K562 (cell line): Measurements from ENCODE around the gene THOC5. TPM values are rescaled to one million over a fixed set of nuclear protein-coding genes. Genes with fewer than 3 reads are reported as not detected.

Experiments
- ATAC-seq: fragments of 200-7000 bp; cut with Tn5 transposase; 3 replicates; pipeline ENCODE4 v1.9.1; 2020; ENCODE audit warnings: moderate library complexity
- BruUV-seq: library from RNA; stranded (reverse); fragments of 400-500 nt; replicated peaks from 2 replicates; lab custom pipeline; 2021; lab: Mats Ljungman, UMichigan
- CTCF ChIA-PET: fragments of 300-600 bp; formaldehyde crosslinking; extraction: SDS; loops from one replicate; lab custom pipeline; 2021; ENCODE audit warnings: low intra/inter-chr PET ratio; lab: Yijun Ruan, JAX
- POLR2A ChIA-PET: fragments of 300-600, 350-650 bp; sonication (Branson Sonifier 250); formaldehyde crosslinking; extraction: SDS; loops from one replicate; lab custom pipeline; 2021; ENCODE audit warnings: antibody characterized with exemption, inconsistent platforms; lab: Yijun Ruan, JAX
- DNase-seq, 4 experiments: peaks; one replicate each; pipeline versions ENCODE4 v3.0.0 to v3.0.0-alpha.2; 2011 to 2018; ENCODE audit warnings: low spot score in 3 of 4, mixed read lengths in 3 of 4; ENCODE audit errors: extremely low read depth in 1 of 4
- FAIRE-seq: peaks from 2 replicates; lab custom pipeline; 2011; peaks lifted over from hg19 to GRCh38; lab: Jason Lieb, UNC
- H2AFZ ChIP-seq: 2 replicates; pipeline ENCODE4 v1.6.0; 2011; ENCODE audit warnings: low read depth, low read length, control low read depth, inconsistent platforms
- H3K27ac ChIP-seq: fragments of 200-600 bp; 3 replicates; pipeline ENCODE4 v1.8.0; 2011; ENCODE audit warnings: low read depth, mild to moderate bottlenecking, control low read depth, inconsistent platforms, low read length, moderate library complexity, mixed read lengths; ENCODE audit errors: extremely low read depth
- H3K27me3 ChIP-seq, 2 experiments: fragments of 300-600 bp in 1 of 2; 2 replicates in 1 of 2; 3 replicates in 1 of 2; pipeline versions ENCODE4 v1.6.0 to v1.8.0; 2011; ENCODE audit warnings: inconsistent platforms in 2 of 2, low read length in 2 of 2, mild to moderate bottlenecking in 1 of 2, mixed read lengths in 1 of 2, moderate library complexity in 1 of 2; ENCODE audit not compliant: control insufficient read depth in 2 of 2, insufficient read depth in 2 of 2
- H3K36me3 ChIP-seq: fragments of 300-600 bp; 3 replicates; pipeline ENCODE4 v1.8.0; 2011; ENCODE audit warnings: mild to moderate bottlenecking, low read length, inconsistent platforms; ENCODE audit not compliant: control insufficient read depth, insufficient read depth
- H3K4me1 ChIP-seq, 2 experiments: fragments of 200-600 bp in 1 of 2; replicated peaks in 1 of 2; 2 replicates in 1 of 2; 3 replicates in 1 of 2; pipeline versions ENCODE4 v1.5.1 to v1.8.0; 2011; ENCODE audit warnings: inconsistent platforms in 2 of 2, low read length in 2 of 2, mild to moderate bottlenecking in 1 of 2, mixed read lengths in 1 of 2, moderate library complexity in 1 of 2; ENCODE audit not compliant: control insufficient read depth in 2 of 2, insufficient read depth in 2 of 2
- H3K4me2 ChIP-seq: 2 replicates; pipeline ENCODE4 v1.6.1; 2011; ENCODE audit warnings: low read length, control low read depth, inconsistent platforms, mixed read lengths; ENCODE audit not compliant: insufficient read depth
- H3K4me3 ChIP-seq: fragments of 200-600 bp; sonication (generic), shearing (Covaris generic); 2 replicates; pipeline ENCODE4 v1.5.1; 2016; ENCODE audit warnings: control low read depth, inconsistent platforms
- H3K79me2 ChIP-seq: fragments of 200-600 bp; 3 replicates; pipeline ENCODE4 v1.8.0; 2011; ENCODE audit warnings: low read length, inconsistent platforms; ENCODE audit not compliant: control insufficient read depth, insufficient read depth
- H3K9ac ChIP-seq, 2 experiments: 2 replicates each; pipeline versions ENCODE4 v1.6.0 to v1.6.1; 2011; ENCODE audit warnings: low read depth in 2 of 2, low read length in 2 of 2, control low read depth in 1 of 2, inconsistent platforms in 1 of 2, mild to moderate bottlenecking in 1 of 2, mixed read lengths in 1 of 2; ENCODE audit not compliant: insufficient read depth in 1 of 2
- H3K9me1 ChIP-seq: one replicate; pipeline ENCODE4 v1.6.0; 2011; ENCODE audit warnings: inconsistent platforms, mild to moderate bottlenecking, low read length, moderate library complexity; ENCODE audit not compliant: control insufficient read depth, insufficient read depth
- H3K9me3 ChIP-seq: replicated peaks from 2 replicates; pipeline ENCODE4 v1.5.1; 2011; ENCODE audit warnings: low read depth, low read length, inconsistent platforms; ENCODE audit not compliant: control insufficient read depth, insufficient read depth
- H4K20me1 ChIP-seq: replicated peaks from 2 replicates; pipeline ENCODE4 v1.6.1; 2011; ENCODE audit warnings: low read length, inconsistent platforms, mixed read lengths; ENCODE audit not compliant: control insufficient read depth, insufficient read depth
- CREB3 ChIP-seq: fragments of 450-650 bp; conservative IDR thresholded peaks from 2 replicates; pipeline ENCODE4 v1.6.1; 2016; ENCODE audit warnings: missing genetic modification characterization, low read depth, mild to moderate bottlenecking, missing compliant biosample characterization, moderate library complexity
- MED1 ChIP-seq: sonication (generic); formaldehyde crosslinking; IDR thresholded peaks from 2 replicates; pipeline ENCODE4 v1.8.1; 2023; ENCODE audit warnings: missing genetic modification reagents, borderline replicate concordance
- NRF1 ChIP-seq, 2 experiments: fragments of 450-650 bp; IDR thresholded peaks in 1 of 2; conservative IDR thresholded peaks in 1 of 2; 2 replicates each; pipeline ENCODE4 v1.6.1; 2014; ENCODE audit warnings: mild to moderate bottlenecking in 2 of 2
- PRDM10 ChIP-seq: fragments of 450-650 bp; IDR thresholded peaks from 2 replicates; pipeline ENCODE4 v1.6.1; 2018; ENCODE audit not compliant: partially characterized antibody
- SREBF2 ChIP-seq: sonication (generic); formaldehyde crosslinking; IDR thresholded peaks from 2 replicates; pipeline ENCODE4 v1.4.0; 2020; ENCODE audit warnings: mild to moderate bottlenecking, missing genetic modification reagents
- WGBS: fragments of 100-300 bp; shearing (Covaris generic); methylation state at CpG from one replicate; pipeline ENCODE4 v1.1.6; 2016; ENCODE audit warnings: low coverage, mixed read lengths; ENCODE audit not compliant: insufficient coverage; ENCODE audit errors: missing lambda C conversion rate; 5-methylcytosine and 5-hydroxymethylcytosine counted together
- in situ Hi-C: fragments of 300-500 bp; cut with MboI; formaldehyde crosslinking; loops from 4 replicates; pipeline ENCODE4 v1.15.0; 2018; ENCODE audit warnings: inconsistent platforms, mixed read lengths
- intact Hi-C: fragments of 100-400 bp; cut with micrococcal nuclease; formaldehyde crosslinking; loops from 2 replicates; pipeline ENCODE4 v1.14.2; 2022
- polyA plus RNA-seq, 8 experiments: library from polyadenylated mRNA; depleted of rRNA in 4 of 8; stranded (reverse) in 5 of 8; unstranded in 3 of 8; fragments of >200 nt; fragmentation: Nextera tagmentation in 2 of 8; fragmentation: Illumina TruSeq in 1 of 8; extraction: Ambion mirVana in 2 of 8; extraction: Trizol in 1 of 8; gene quantifications; 2 replicates each; pipeline versions ENCODE4 v1.2.1 to v1.2.3, GENCODE V29; 2011 to 2014; ENCODE audit warnings: inconsistent platforms in 1 of 8, missing spikeins in 1 of 8
- total RNA-seq, 7 experiments: library from RNA; depleted of rRNA in 6 of 7; stranded (reverse); fragments of >200 nt in 6 of 7; fragmentation: Illumina TruSeq in 2 of 7; extraction: Trizol in 2 of 7; gene quantifications; 2 replicates each; pipeline versions ENCODE4 v1.2.1 to v1.2.3, GENCODE V29; 2011 to 2021; ENCODE audit warnings: low replicate concordance in 1 of 7

THOC5 gene
- total and polyA plus RNA-seq, 9 of the 15 experiments (the other 6 are each of a cell fraction or from before 2014, with no cell fraction given): 45.3 to 96.5 (median 51.4) TPM

- no peak for TF ChIP-seq CREB3 (tag)
- no peak for TF ChIP-seq SREBF2 (CRISPR knock-in tag)
Observed at GRCh38 chr22:29481265-29482000, 72.1 kb downstream of the THOC5 start (continued).

GRCh38 chr22:29480512-29481264, 72.9 kb downstream of the THOC5 start:
- H3K4me1 ChIP-seq: peaks cover 21 to 48% of the 10 kb centered on the region in 2 experiments; a peak in 4 of 5 replicates
- in situ Hi-C loops (no loop called here), intact Hi-C loops (loop anchor here (2.0 kb wide), 1 partner anchor 44 kb away; no protein-coding TSS in a partner anchor)
- ChIA-PET CTCF (interaction anchor here (0.8 kb wide), 1 partner anchor 44 kb away, joined by 4 read pairs; no protein-coding TSS in a partner anchor), POLR2A (interaction anchor here (0.7 to 1.2 kb wide), 4 partner anchors 15 to 266 kb away, joined by 3 to 4 read pairs (median 3); no protein-coding TSS in a partner anchor)
- peaks cover 22% of the 10 kb centered on the region; the same call in 1 of the 3 replicates for H3K36me3 ChIP-seq
- no peaks in the 10 kb centered on the region for H3K9me3 ChIP-seq
- no peaks in the 10 kb centered on the region for H3K27me3 ChIP-seq
- FAIRE-seq (peak; percentile 65), ATAC-seq (peak; percentile 86), DNase-seq (peak; percentile 78 to 90 (median 82))
- H3K4me2 ChIP-seq: peak overlapping the region; percentile 77
- H3K27ac ChIP-seq: peak overlapping the region; percentile 68
- H3K9ac ChIP-seq: peak overlapping the region; percentile 68 to 91
- peaks cover 42% of the 10 kb centered on the region for H3K79me2 ChIP-seq
- peaks cover 19% of the 10 kb centered on the region; the same call in 1 of the 2 replicates for H4K20me1 ChIP-seq
- WGBS: 18% methylated on average over 73 of the region's 107 CpGs
- H2AFZ ChIP-seq: peak overlapping the region; percentile 74
- peaks cover 10% of the 10 kb centered on the region for H3K9me1 ChIP-seq
- peak overlapping the region; percentile 48 for H3K4me3 ChIP-seq
- BruUV-seq: no TSS peak
- TF ChIP-seq MED1 (CRISPR knock-in tag) (0 out of 2 replicates have a peak, but pooled peaks have one; percentile 39), NRF1 (conservative IDR thresholded peaks at IDR 0.05 in 1 of 2, IDR thresholded peaks at IDR 0.05 in 1 of 2) (peak; percentile 95 to 96), PRDM10 (peak; percentile 67)
